WTC11 (cell line): ENCODE data around the gene CPEB4.

ENCODE experiments used
- EMX1 ChIP-seq: fragments of 250-450 bp; sonication (Bioruptor Pico); IDR thresholded peaks from 2 replicates; pipeline ENCODE4 v1.8.0; 2021; ENCODE audit warnings: mild to moderate bottlenecking
- ESRRA ChIP-seq: sonication (generic); formaldehyde crosslinking; IDR thresholded peaks from 2 replicates; pipeline ENCODE4 v1.8.1; 2022; ENCODE audit warnings: mild to moderate bottlenecking, missing genetic modification reagents, borderline replicate concordance
- FOXJ3 ChIP-seq: sonication (generic); formaldehyde crosslinking; IDR thresholded peaks from 2 replicates; pipeline ENCODE4 v1.9.0; 2021; ENCODE audit warnings: missing genetic modification reagents, mild to moderate bottlenecking, borderline replicate concordance
- FOXK1 ChIP-seq: sonication (generic); formaldehyde crosslinking; IDR thresholded peaks from 2 replicates; pipeline ENCODE4 v1.8.0; 2022; ENCODE audit warnings: mild to moderate bottlenecking, moderate library complexity, missing genetic modification reagents
- MYBL2 ChIP-seq: sonication (generic); formaldehyde crosslinking; IDR thresholded peaks from 2 replicates; pipeline ENCODE4 v1.8.1; 2023; ENCODE audit warnings: mild to moderate bottlenecking, moderate library complexity, missing genetic modification reagents
- NR1H2 ChIP-seq: sonication (generic); formaldehyde crosslinking; IDR thresholded peaks from 2 replicates; pipeline ENCODE4 v1.9.0; 2021; ENCODE audit warnings: mild to moderate bottlenecking, moderate library complexity, missing genetic modification reagents
- SP1 ChIP-seq: sonication (generic); formaldehyde crosslinking; conservative IDR thresholded peaks from 2 replicates; pipeline ENCODE4 v1.8.1; 2022; ENCODE audit warnings: missing genetic modification reagents
- TCF7 ChIP-seq: sonication (generic); formaldehyde crosslinking; IDR thresholded peaks from 2 replicates; pipeline ENCODE4 v1.8.0; 2022; ENCODE audit warnings: mild to moderate bottlenecking, low read depth, missing genetic modification reagents, moderate library complexity
- ZNF263 ChIP-seq: sonication (generic); formaldehyde crosslinking; IDR thresholded peaks from 2 replicates; pipeline ENCODE4 v1.8.1; 2022; ENCODE audit warnings: low read depth, mild to moderate bottlenecking, moderate library complexity, missing genetic modification reagents
- TF ChIP-seq, protein P1 (sequence below): fragments of 200-600 bp; IDR thresholded peaks from 2 replicates; pipeline ENCODE4 v1.8.0; 2022; ENCODE audit warnings: antibody characterized with exemption
- TF ChIP-seq, protein P2 (sequence below): sonication (generic); formaldehyde crosslinking; IDR thresholded peaks from 2 replicates; pipeline ENCODE4 v1.8.0; 2022; ENCODE audit warnings: mild to moderate bottlenecking, missing genetic modification reagents
- TF ChIP-seq, protein P3 (sequence below): sonication (generic); formaldehyde crosslinking; IDR thresholded peaks from 2 replicates; pipeline ENCODE4 v1.8.1; 2023; ENCODE audit warnings: mild to moderate bottlenecking, missing genetic modification reagents
- TF ChIP-seq, protein P4 (sequence below): sonication (generic); formaldehyde crosslinking; IDR thresholded peaks from 2 replicates; pipeline ENCODE4 v1.8.0; 2022; ENCODE audit warnings: missing genetic modification reagents

DNA sequence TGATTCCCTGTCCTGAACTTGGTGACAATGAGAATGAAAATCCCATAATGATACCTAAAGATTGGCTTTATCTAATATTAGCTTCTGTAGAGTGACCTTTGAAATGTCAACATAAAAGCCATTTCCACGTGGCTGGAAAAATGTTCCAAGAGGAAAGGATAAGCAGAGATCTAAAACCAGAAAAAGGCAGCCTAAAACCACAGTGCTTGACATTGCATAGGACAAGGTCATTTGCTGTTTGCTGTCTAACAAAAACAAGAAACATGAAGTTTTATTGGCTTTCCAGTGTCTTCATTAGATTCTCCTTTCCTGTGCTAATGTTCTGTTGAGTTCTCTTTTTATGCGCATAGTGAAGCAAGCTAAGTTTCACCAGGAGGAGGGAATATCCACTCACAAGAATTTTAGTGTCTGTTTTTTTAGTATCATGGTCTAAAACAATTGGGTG is 44.6 kb downstream of the CPEB4 start:
- TF ChIP-seq, protein P1, sequence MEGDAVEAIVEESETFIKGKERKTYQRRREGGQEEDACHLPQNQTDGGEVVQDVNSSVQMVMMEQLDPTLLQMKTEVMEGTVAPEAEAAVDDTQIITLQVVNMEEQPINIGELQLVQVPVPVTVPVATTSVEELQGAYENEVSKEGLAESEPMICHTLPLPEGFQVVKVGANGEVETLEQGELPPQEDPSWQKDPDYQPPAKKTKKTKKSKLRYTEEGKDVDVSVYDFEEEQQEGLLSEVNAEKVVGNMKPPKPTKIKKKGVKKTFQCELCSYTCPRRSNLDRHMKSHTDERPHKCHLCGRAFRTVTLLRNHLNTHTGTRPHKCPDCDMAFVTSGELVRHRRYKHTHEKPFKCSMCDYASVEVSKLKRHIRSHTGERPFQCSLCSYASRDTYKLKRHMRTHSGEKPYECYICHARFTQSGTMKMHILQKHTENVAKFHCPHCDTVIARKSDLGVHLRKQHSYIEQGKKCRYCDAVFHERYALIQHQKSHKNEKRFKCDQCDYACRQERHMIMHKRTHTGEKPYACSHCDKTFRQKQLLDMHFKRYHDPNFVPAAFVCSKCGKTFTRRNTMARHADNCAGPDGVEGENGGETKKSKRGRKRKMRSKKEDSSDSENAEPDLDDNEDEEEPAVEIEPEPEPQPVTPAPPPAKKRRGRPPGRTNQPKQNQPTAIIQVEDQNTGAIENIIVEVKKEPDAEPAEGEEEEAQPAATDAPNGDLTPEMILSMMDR: no peak
- TF ChIP-seq TCF7 (CRISPR knock-in tag): no peak
- TF ChIP-seq FOXJ3 (CRISPR knock-in tag): no peak
- TF ChIP-seq MYBL2 (CRISPR knock-in tag): no peak
- TF ChIP-seq, protein P2, sequence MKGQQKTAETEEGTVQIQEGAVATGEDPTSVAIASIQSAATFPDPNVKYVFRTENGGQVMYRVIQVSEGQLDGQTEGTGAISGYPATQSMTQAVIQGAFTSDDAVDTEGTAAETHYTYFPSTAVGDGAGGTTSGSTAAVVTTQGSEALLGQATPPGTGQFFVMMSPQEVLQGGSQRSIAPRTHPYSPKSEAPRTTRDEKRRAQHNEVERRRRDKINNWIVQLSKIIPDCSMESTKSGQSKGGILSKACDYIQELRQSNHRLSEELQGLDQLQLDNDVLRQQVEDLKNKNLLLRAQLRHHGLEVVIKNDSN (CRISPR knock-in tag): no peak
- no peak for TF ChIP-seq FOXK1
- TF ChIP-seq, protein P3, sequence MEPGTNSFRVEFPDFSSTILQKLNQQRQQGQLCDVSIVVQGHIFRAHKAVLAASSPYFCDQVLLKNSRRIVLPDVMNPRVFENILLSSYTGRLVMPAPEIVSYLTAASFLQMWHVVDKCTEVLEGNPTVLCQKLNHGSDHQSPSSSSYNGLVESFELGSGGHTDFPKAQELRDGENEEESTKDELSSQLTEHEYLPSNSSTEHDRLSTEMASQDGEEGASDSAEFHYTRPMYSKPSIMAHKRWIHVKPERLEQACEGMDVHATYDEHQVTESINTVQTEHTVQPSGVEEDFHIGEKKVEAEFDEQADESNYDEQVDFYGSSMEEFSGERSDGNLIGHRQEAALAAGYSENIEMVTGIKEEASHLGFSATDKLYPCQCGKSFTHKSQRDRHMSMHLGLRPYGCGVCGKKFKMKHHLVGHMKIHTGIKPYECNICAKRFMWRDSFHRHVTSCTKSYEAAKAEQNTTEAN (CRISPR knock-in tag): no peak
- TF ChIP-seq ZNF263 (CRISPR knock-in tag): no peak
- no peak for TF ChIP-seq SP1 (CRISPR knock-in tag)
- TF ChIP-seq EMX1 (CRISPR knock-in tag): no peak
- TF ChIP-seq, protein P4, sequence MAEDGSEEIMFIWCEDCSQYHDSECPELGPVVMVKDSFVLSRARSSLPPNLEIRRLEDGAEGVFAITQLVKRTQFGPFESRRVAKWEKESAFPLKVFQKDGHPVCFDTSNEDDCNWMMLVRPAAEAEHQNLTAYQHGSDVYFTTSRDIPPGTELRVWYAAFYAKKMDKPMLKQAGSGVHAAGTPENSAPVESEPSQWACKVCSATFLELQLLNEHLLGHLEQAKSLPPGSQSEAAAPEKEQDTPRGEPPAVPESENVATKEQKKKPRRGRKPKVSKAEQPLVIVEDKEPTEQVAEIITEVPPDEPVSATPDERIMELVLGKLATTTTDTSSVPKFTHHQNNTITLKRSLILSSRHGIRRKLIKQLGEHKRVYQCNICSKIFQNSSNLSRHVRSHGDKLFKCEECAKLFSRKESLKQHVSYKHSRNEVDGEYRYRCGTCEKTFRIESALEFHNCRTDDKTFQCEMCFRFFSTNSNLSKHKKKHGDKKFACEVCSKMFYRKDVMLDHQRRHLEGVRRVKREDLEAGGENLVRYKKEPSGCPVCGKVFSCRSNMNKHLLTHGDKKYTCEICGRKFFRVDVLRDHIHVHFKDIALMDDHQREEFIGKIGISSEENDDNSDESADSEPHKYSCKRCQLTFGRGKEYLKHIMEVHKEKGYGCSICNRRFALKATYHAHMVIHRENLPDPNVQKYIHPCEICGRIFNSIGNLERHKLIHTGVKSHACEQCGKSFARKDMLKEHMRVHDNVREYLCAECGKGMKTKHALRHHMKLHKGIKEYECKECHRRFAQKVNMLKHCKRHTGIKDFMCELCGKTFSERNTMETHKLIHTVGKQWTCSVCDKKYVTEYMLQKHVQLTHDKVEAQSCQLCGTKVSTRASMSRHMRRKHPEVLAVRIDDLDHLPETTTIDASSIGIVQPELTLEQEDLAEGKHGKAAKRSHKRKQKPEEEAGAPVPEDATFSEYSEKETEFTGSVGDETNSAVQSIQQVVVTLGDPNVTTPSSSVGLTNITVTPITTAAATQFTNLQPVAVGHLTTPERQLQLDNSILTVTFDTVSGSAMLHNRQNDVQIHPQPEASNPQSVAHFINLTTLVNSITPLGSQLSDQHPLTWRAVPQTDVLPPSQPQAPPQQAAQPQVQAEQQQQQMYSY (CRISPR knock-in tag): no peak
- no peak for TF ChIP-seq ESRRA (CRISPR knock-in tag)
- TF ChIP-seq NR1H2 (CRISPR knock-in tag): no peak
